ENCODE results near the gene PPP1R1C. TPM values are rescaled to one million over a fixed set of nuclear protein-coding genes. Genes with fewer than 3 reads are reported as not detected.

The PPP1R1C gene
- total RNA-seq, 3 donors from 2014 or later (not counting 1 experiment from before 2014, with no cell fraction given): not detected

GRCh38 chr2:182043861-182044260 lies 58.2 kb downstream of the PPP1R1C start:
- 93% methylated on average over 4 of the region's 4 CpGs for WGBS (ENCODE audit: insufficient coverage)
- intact Hi-C loops (cut with micrococcal nuclease): no loop called here
- H3K36me3 Mint-ChIP-seq: no peaks in the 10 kb centered on the region

DNA sequence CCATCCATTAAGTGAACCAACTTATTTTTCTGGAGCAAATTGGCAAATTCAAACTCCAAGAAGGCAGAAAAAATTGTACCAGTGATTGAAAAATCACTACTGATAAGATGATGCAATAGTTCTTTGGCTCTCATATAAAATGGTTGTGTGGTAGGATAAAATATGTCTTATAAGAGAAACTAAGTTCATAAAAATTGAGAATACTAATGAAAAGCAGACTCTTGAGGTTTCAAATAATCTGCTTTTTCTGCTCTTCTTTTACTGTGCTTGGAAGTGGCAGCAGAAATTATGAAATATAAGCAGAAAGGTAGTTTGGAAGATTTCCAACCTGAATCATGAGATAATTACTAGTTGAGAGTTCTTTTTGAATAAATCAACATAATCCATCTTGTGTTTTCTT lies 61.9 kb downstream of the PPP1R1C start:
- TF ChIP-seq, protein P1, sequence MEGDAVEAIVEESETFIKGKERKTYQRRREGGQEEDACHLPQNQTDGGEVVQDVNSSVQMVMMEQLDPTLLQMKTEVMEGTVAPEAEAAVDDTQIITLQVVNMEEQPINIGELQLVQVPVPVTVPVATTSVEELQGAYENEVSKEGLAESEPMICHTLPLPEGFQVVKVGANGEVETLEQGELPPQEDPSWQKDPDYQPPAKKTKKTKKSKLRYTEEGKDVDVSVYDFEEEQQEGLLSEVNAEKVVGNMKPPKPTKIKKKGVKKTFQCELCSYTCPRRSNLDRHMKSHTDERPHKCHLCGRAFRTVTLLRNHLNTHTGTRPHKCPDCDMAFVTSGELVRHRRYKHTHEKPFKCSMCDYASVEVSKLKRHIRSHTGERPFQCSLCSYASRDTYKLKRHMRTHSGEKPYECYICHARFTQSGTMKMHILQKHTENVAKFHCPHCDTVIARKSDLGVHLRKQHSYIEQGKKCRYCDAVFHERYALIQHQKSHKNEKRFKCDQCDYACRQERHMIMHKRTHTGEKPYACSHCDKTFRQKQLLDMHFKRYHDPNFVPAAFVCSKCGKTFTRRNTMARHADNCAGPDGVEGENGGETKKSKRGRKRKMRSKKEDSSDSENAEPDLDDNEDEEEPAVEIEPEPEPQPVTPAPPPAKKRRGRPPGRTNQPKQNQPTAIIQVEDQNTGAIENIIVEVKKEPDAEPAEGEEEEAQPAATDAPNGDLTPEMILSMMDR (IDR thresholded peaks at IDR 0.05): no peak
- Histone ChIP-seq H3K36me3 (ENCODE audit: control insufficient read depth, insufficient read depth, low read length) (no peaks in the 10 kb centered on the region), H3K27ac (ENCODE audit: low read length) (no peak overlapping the region), H3K9me3 (ENCODE audit: control insufficient read depth, insufficient read depth, low read length) (no peaks in the 10 kb centered on the region), H3K4me1 (ENCODE audit: control insufficient read depth, insufficient read depth, low read length) (no peaks in the 10 kb centered on the region), H3K4me3 (ENCODE audit: low read length) (no peak overlapping the region), H3K27me3 (ENCODE audit: control insufficient read depth, insufficient read depth, low read length) (no peaks in the 10 kb centered on the region)
- H3K4me3 Mint-ChIP-seq: no peak overlapping the region
- ATAC-seq: no peak
- DNase-seq: no peak
- H3K36me3 Mint-ChIP-seq: no peaks in the 10 kb centered on the region
- intact Hi-C loops (cut with micrococcal nuclease): no loop called here
- no peaks in the 10 kb centered on the region for H3K4me1 Mint-ChIP-seq
- H3K27ac Mint-ChIP-seq: no peak overlapping the region
- peaks cover 3% of the 10 kb centered on the region in 2 donors for H3K9me3 Mint-ChIP-seq
- no peaks in the 10 kb centered on the region for H3K27me3 Mint-ChIP-seq (ENCODE audit: low read depth in 2 of 2)

More at GRCh38 chr2:182043861-182044260, 58.2 kb downstream of the PPP1R1C start:
- Histone ChIP-seq H3K4me1 (ENCODE audit: control insufficient read depth, insufficient read depth, low read length) (no peaks in the 10 kb centered on the region), H3K4me3 (ENCODE audit: low read length) (no peak overlapping the region), H3K36me3 (ENCODE audit: control insufficient read depth, insufficient read depth, low read length) (no peaks in the 10 kb centered on the region), H3K9me3 (ENCODE audit: control insufficient read depth, insufficient read depth, low read length) (no peaks in the 10 kb centered on the region), H3K27me3 (ENCODE audit: control insufficient read depth, insufficient read depth, low read length) (no peaks in the 10 kb centered on the region), H3K27ac (ENCODE audit: low read length) (no peak overlapping the region)
- H3K27ac Mint-ChIP-seq: no peak overlapping the region
- TF ChIP-seq, protein P1 (IDR thresholded peaks at IDR 0.05): no peak
- peaks cover 3 to 4% of the 10 kb centered on the region in 2 donors for H3K9me3 Mint-ChIP-seq
- H3K4me3 Mint-ChIP-seq: no peak overlapping the region
- ATAC-seq (no peak), DNase-seq (no peak)
- no peaks in the 10 kb centered on the region for H3K4me1 Mint-ChIP-seq
- no peaks in the 10 kb centered on the region for H3K27me3 Mint-ChIP-seq (ENCODE audit: low read depth in 2 of 2)

- no peak overlapping the region for H3K4me3 ChIP-seq (ENCODE audit: low read length)
- no peak for DNase-seq
- H3K9me3 Mint-ChIP-seq: peaks cover 3% of the 10 kb centered on the region in 2 donors
- no peaks in the 10 kb centered on the region for H3K36me3 ChIP-seq (ENCODE audit: control insufficient read depth, insufficient read depth, low read length)
- ATAC-seq: no peak
- H3K36me3 Mint-ChIP-seq: no peaks in the 10 kb centered on the region
- no peaks in the 10 kb centered on the region for H3K27me3 ChIP-seq (ENCODE audit: control insufficient read depth, insufficient read depth, low read length)
- no peaks in the 10 kb centered on the region for H3K4me1 Mint-ChIP-seq
- no peaks in the 10 kb centered on the region for H3K27me3 Mint-ChIP-seq (ENCODE audit: low read depth in 2 of 2)
- intact Hi-C loops (cut with micrococcal nuclease): no loop called here
- no peaks in the 10 kb centered on the region for H3K9me3 ChIP-seq (ENCODE audit: control insufficient read depth, insufficient read depth, low read length)
- no peak overlapping the region for H3K4me3 Mint-ChIP-seq
- no peak overlapping the region for H3K27ac ChIP-seq (ENCODE audit: low read length)
- no CpG with 5 or more reads among the region's 2 CpGs for WGBS (ENCODE audit: insufficient coverage)
- H3K27ac Mint-ChIP-seq: no peak overlapping the region
- H3K4me1 ChIP-seq (ENCODE audit: control insufficient read depth, insufficient read depth, low read length): no peaks in the 10 kb centered on the region
- TF ChIP-seq, protein P1 (IDR thresholded peaks at IDR 0.05): no peak
Measured at GRCh38 chr2:182048088-182048487, 62.4 kb downstream of the PPP1R1C start.

GRCh38 chr2:182048621-182049020 lies 63.0 kb downstream of the PPP1R1C start:
- no peak overlapping the region for H3K4me3 ChIP-seq (ENCODE audit: low read length)
- peaks cover 3% of the 10 kb centered on the region in 2 donors for H3K9me3 Mint-ChIP-seq
- DNase-seq (no peak), ATAC-seq (no peak)
- no peak overlapping the region for H3K27ac Mint-ChIP-seq
- H3K4me3 Mint-ChIP-seq: no peak overlapping the region
- no peaks in the 10 kb centered on the region for H3K4me1 Mint-ChIP-seq
- no peaks in the 10 kb centered on the region for H3K36me3 Mint-ChIP-seq
- no peaks in the 10 kb centered on the region for H3K27me3 ChIP-seq (ENCODE audit: control insufficient read depth, insufficient read depth, low read length)
- no peak overlapping the region for H3K27ac ChIP-seq (ENCODE audit: low read length)
- no peaks in the 10 kb centered on the region for H3K4me1 ChIP-seq (ENCODE audit: control insufficient read depth, insufficient read depth, low read length)
- intact Hi-C loops (cut with micrococcal nuclease): no loop called here
- no peaks in the 10 kb centered on the region for H3K36me3 ChIP-seq (ENCODE audit: control insufficient read depth, insufficient read depth, low read length)
- no peaks in the 10 kb centered on the region for H3K9me3 ChIP-seq (ENCODE audit: control insufficient read depth, insufficient read depth, low read length)
- TF ChIP-seq, protein P1 (IDR thresholded peaks at IDR 0.05): no peak
- WGBS (ENCODE audit: insufficient coverage): 86% methylated on average over 2 of the region's 2 CpGs
- no peaks in the 10 kb centered on the region for H3K27me3 Mint-ChIP-seq (ENCODE audit: low read depth in 2 of 2)

Measured in natural killer cell (primary cell).